Measurements from ENCODE around the gene TIMM8A. TPM values are rescaled to one million over a fixed set of nuclear protein-coding genes. Genes with fewer than 3 reads are reported as not detected.
A peak's percentile ranks its signal among the peaks of the same experiment; 100 is the strongest.

Gene TIMM8A
- polyA plus RNA-seq, 3 donors = 1.9 to 2.5 (median 2.4) TPM

- intact Hi-C loops (cut with micrococcal nuclease) = no loop called here
- WGBS (ENCODE audit: insufficient coverage) = no CpG with 5 or more reads among the region's 1 CpG
Observed at GRCh38 chrX:101365301-101365795, 16.8 kb upstream of the TIMM8A start.

GRCh38 chrX:101362757-101363156 lies 14.2 kb upstream of the TIMM8A start:
- Mint-ChIP-seq H3K4me3 (no peak overlapping the region), H3K9me3 (no peaks in the 10 kb centered on the region), H3K4me1 (no peaks in the 10 kb centered on the region), H3K27ac (peak overlapping the region in 1 of 7 donors; percentile 32), H3K36me3 (peaks cover 58 to 78% of the 10 kb centered on the region in 2 donors), H3K27me3 (ENCODE audit: low read depth in 3 of 3) (peaks cover 0 to 1% (median 0%) of the 10 kb centered on the region in 3 donors)
- TF ChIP-seq, protein P1, sequence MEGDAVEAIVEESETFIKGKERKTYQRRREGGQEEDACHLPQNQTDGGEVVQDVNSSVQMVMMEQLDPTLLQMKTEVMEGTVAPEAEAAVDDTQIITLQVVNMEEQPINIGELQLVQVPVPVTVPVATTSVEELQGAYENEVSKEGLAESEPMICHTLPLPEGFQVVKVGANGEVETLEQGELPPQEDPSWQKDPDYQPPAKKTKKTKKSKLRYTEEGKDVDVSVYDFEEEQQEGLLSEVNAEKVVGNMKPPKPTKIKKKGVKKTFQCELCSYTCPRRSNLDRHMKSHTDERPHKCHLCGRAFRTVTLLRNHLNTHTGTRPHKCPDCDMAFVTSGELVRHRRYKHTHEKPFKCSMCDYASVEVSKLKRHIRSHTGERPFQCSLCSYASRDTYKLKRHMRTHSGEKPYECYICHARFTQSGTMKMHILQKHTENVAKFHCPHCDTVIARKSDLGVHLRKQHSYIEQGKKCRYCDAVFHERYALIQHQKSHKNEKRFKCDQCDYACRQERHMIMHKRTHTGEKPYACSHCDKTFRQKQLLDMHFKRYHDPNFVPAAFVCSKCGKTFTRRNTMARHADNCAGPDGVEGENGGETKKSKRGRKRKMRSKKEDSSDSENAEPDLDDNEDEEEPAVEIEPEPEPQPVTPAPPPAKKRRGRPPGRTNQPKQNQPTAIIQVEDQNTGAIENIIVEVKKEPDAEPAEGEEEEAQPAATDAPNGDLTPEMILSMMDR (IDR thresholded peaks at IDR 0.05) = no peak
- H3K27me3 ChIP-seq (ENCODE audit: control insufficient read depth in 2 of 2, insufficient read depth in 2 of 2, low read length in 2 of 2) = no peaks in the 10 kb centered on the region
- no peak overlapping the region for H3K9ac ChIP-seq (ENCODE audit: insufficient read depth, low read length, poor library complexity, severe bottlenecking)
- no peak overlapping the region for H3K4me3 ChIP-seq (replicated peaks in 1 of 3; ENCODE audit: low read depth in 2 of 3, low read length in 3 of 3)
- no peaks in the 10 kb centered on the region for H3K9me3 ChIP-seq (replicated peaks in 1 of 2; ENCODE audit: control insufficient read depth in 1 of 2, insufficient read depth in 1 of 2, low read length in 2 of 2)
- peaks cover 63 to 87% of the 10 kb centered on the region in 2 donors for H3K36me3 ChIP-seq (replicated peaks in 1 of 2; ENCODE audit: control insufficient read depth in 1 of 2, insufficient read depth in 2 of 2, low read length in 2 of 2)
- intact Hi-C loops (cut with micrococcal nuclease) = no loop called here
- H3K79me2 ChIP-seq (ENCODE audit: insufficient read depth, low read length) = no peaks in the 10 kb centered on the region
- no peak overlapping the region for H3K27ac ChIP-seq (ENCODE audit: low read depth in 1 of 2, low read length in 2 of 2)
- H3K4me1 ChIP-seq (ENCODE audit: control insufficient read depth in 1 of 2, insufficient read depth in 2 of 2, low read length in 2 of 2) = no peaks in the 10 kb centered on the region
- no peak overlapping the region for H2AFZ ChIP-seq (ENCODE audit: insufficient read depth, low read depth, low read length, poor library complexity, severe bottlenecking)
- no peaks in the 10 kb centered on the region for H4K20me1 ChIP-seq (ENCODE audit: insufficient read depth, low read length)
- H3K4me2 ChIP-seq (replicated peaks; ENCODE audit: extremely low read depth, low read length, poor library complexity, severe bottlenecking) = no peak overlapping the region
- DNase-seq = no peak

More at GRCh38 chrX:101365301-101365795, 16.8 kb upstream of the TIMM8A start:
- Histone ChIP-seq H4K20me1 (ENCODE audit: insufficient read depth, low read length) (no peaks in the 10 kb centered on the region), H2AFZ (ENCODE audit: insufficient read depth, low read depth, low read length, poor library complexity, severe bottlenecking) (no peak overlapping the region), H3K36me3 (replicated peaks in 1 of 2; ENCODE audit: control insufficient read depth in 1 of 2, insufficient read depth in 2 of 2, low read length in 2 of 2) (peaks cover 62 to 89% of the 10 kb centered on the region in 2 donors), H3K9me3 (replicated peaks in 1 of 2; ENCODE audit: control insufficient read depth in 1 of 2, insufficient read depth in 1 of 2, low read length in 2 of 2) (no peaks in the 10 kb centered on the region), H3K79me2 (ENCODE audit: insufficient read depth, low read length) (no peaks in the 10 kb centered on the region), H3K4me2 (replicated peaks; ENCODE audit: extremely low read depth, low read length, poor library complexity, severe bottlenecking) (no peak overlapping the region), H3K4me3 (replicated peaks in 1 of 3; ENCODE audit: low read depth in 2 of 3, low read length in 3 of 3) (no peak overlapping the region), H3K27ac (ENCODE audit: low read depth in 1 of 2, low read length in 2 of 2) (no peak overlapping the region), H3K9ac (ENCODE audit: insufficient read depth, low read length, poor library complexity, severe bottlenecking) (no peak overlapping the region), H3K27me3 (ENCODE audit: control insufficient read depth in 2 of 2, insufficient read depth in 2 of 2, low read length in 2 of 2) (no peaks in the 10 kb centered on the region), H3K4me1 (ENCODE audit: control insufficient read depth in 1 of 2, insufficient read depth in 2 of 2, low read length in 2 of 2) (no peaks in the 10 kb centered on the region)
- H3K9me3 Mint-ChIP-seq = no peaks in the 10 kb centered on the region
- DNase-seq = no peak
- no peak overlapping the region for H3K27ac Mint-ChIP-seq
- H3K27me3 Mint-ChIP-seq (ENCODE audit: low read depth in 3 of 3) = peaks cover 0 to 1% (median 0%) of the 10 kb centered on the region in 3 donors
- TF ChIP-seq, protein P1 (IDR thresholded peaks at IDR 0.05) = no peak
- peaks cover 52 to 68% of the 10 kb centered on the region in 2 donors for H3K36me3 Mint-ChIP-seq
- H3K4me3 Mint-ChIP-seq = no peak overlapping the region
- H3K4me1 Mint-ChIP-seq = no peaks in the 10 kb centered on the region

All from CD14-positive monocyte (primary cell).